ENCODE data around the gene GSTP1. TPM values are rescaled to one million over a fixed set of nuclear protein-coding genes. Genes with fewer than 3 reads are reported as not detected.

GSTP1 gene
- total and polyA plus RNA-seq, 2 donors (not counting 1 experiment from before 2014, with no cell fraction given): 360 to 642 TPM

- no peak overlapping the region for H3K9ac ChIP-seq (ENCODE audit: insufficient read depth, low read length)
- no peak for DNase-seq (ENCODE audit: low read depth in 2 of 2)
- no peak overlapping the region for H3K4me2 ChIP-seq (ENCODE audit: extremely low read depth, insufficient read depth, low read length)
- H3K9me3 ChIP-seq (ENCODE audit: control insufficient read depth, insufficient read depth, low read depth, low read length): no peaks in the 10 kb centered on the region
- TF ChIP-seq EZH2 (IDR thresholded peaks at IDR 0.05; ENCODE audit: low read length, missing control alignments): no peak
- TF ChIP-seq CTCF (conservative IDR thresholded peaks at IDR 0.05 in 1 of 2, IDR thresholded peaks at IDR 0.05 in 1 of 2; ENCODE audit: low read depth in 1 of 2, low read length in 2 of 2): no peak
- no peak overlapping the region for H3K4me3 ChIP-seq (replicated peaks in 1 of 4; ENCODE audit: control extremely low read depth in 1 of 4, insufficient read depth in 1 of 4, low read depth in 3 of 4, low read length in 4 of 4)
- H3K79me2 ChIP-seq (ENCODE audit: control insufficient read depth, insufficient read depth, low read length): no peaks in the 10 kb centered on the region
- no peaks in the 10 kb centered on the region for H3K27me3 ChIP-seq (ENCODE audit: control insufficient read depth, insufficient read depth, low read length)
- H2AFZ ChIP-seq (ENCODE audit: low read length): no peak overlapping the region
- peaks cover 3% of the 10 kb centered on the region for H3K4me1 ChIP-seq (ENCODE audit: control insufficient read depth, extremely low read depth, insufficient read depth, low read length)
- H4K20me1 ChIP-seq (ENCODE audit: control insufficient read depth, extremely low read depth, insufficient read depth, low read length): no peaks in the 10 kb centered on the region
- H3K36me3 ChIP-seq (ENCODE audit: control insufficient read depth, insufficient read depth, low read length): no peaks in the 10 kb centered on the region
- H3K27ac ChIP-seq (ENCODE audit: insufficient read depth, low read length): no peak overlapping the region
Observed at GRCh38 chr11:67633758-67634365, 50.2 kb downstream of the GSTP1 start.

GRCh38 chr11:67634366-67635230, 51.0 kb downstream of the GSTP1 start:
- TF ChIP-seq EZH2 (IDR thresholded peaks at IDR 0.05; ENCODE audit: low read length, missing control alignments) (no peak), CTCF (conservative IDR thresholded peaks at IDR 0.05 in 1 of 2, IDR thresholded peaks at IDR 0.05 in 1 of 2; ENCODE audit: low read depth in 1 of 2, low read length in 2 of 2) (no peak)
- Histone ChIP-seq H3K79me2 (ENCODE audit: control insufficient read depth, insufficient read depth, low read length) (no peaks in the 10 kb centered on the region), H4K20me1 (ENCODE audit: control insufficient read depth, extremely low read depth, insufficient read depth, low read length) (no peaks in the 10 kb centered on the region), H3K27me3 (ENCODE audit: control insufficient read depth, insufficient read depth, low read length) (no peaks in the 10 kb centered on the region), H3K27ac (ENCODE audit: insufficient read depth, low read length) (no peak overlapping the region), H3K36me3 (ENCODE audit: control insufficient read depth, insufficient read depth, low read length) (no peaks in the 10 kb centered on the region), H3K4me2 (ENCODE audit: extremely low read depth, insufficient read depth, low read length) (no peak overlapping the region), H3K4me1 (ENCODE audit: control insufficient read depth, extremely low read depth, insufficient read depth, low read length) (no peaks in the 10 kb centered on the region), H2AFZ (ENCODE audit: low read length) (no peak overlapping the region), H3K4me3 (replicated peaks in 1 of 4; ENCODE audit: control extremely low read depth in 1 of 4, insufficient read depth in 1 of 4, low read depth in 3 of 4, low read length in 4 of 4) (no peak overlapping the region), H3K9ac (ENCODE audit: insufficient read depth, low read length) (no peak overlapping the region), H3K9me3 (ENCODE audit: control insufficient read depth, insufficient read depth, low read depth, low read length) (no peaks in the 10 kb centered on the region)
- DNase-seq (ENCODE audit: low read depth in 2 of 2): no peak

GRCh38 chr11:67635231-67635521, 51.6 kb downstream of the GSTP1 start:
- Histone ChIP-seq H3K79me2 (ENCODE audit: control insufficient read depth, insufficient read depth, low read length) (no peaks in the 10 kb centered on the region), H3K4me1 (ENCODE audit: control insufficient read depth, extremely low read depth, insufficient read depth, low read length) (no peaks in the 10 kb centered on the region), H3K36me3 (ENCODE audit: control insufficient read depth, insufficient read depth, low read length) (no peaks in the 10 kb centered on the region), H3K4me3 (replicated peaks in 1 of 4; ENCODE audit: control extremely low read depth in 1 of 4, insufficient read depth in 1 of 4, low read depth in 3 of 4, low read length in 4 of 4) (no peak overlapping the region), H4K20me1 (ENCODE audit: control insufficient read depth, extremely low read depth, insufficient read depth, low read length) (no peaks in the 10 kb centered on the region), H2AFZ (ENCODE audit: low read length) (no peak overlapping the region), H3K9me3 (ENCODE audit: control insufficient read depth, insufficient read depth, low read depth, low read length) (no peaks in the 10 kb centered on the region), H3K4me2 (ENCODE audit: extremely low read depth, insufficient read depth, low read length) (no peak overlapping the region), H3K27ac (ENCODE audit: insufficient read depth, low read length) (no peak overlapping the region), H3K27me3 (ENCODE audit: control insufficient read depth, insufficient read depth, low read length) (no peaks in the 10 kb centered on the region), H3K9ac (ENCODE audit: insufficient read depth, low read length) (no peak overlapping the region)
- TF ChIP-seq EZH2 (IDR thresholded peaks at IDR 0.05; ENCODE audit: low read length, missing control alignments): no peak
- no peak for TF ChIP-seq CTCF (conservative IDR thresholded peaks at IDR 0.05 in 1 of 2, IDR thresholded peaks at IDR 0.05 in 1 of 2; ENCODE audit: low read depth in 1 of 2, low read length in 2 of 2)
- DNase-seq (ENCODE audit: low read depth in 2 of 2): no peak

Other genes starting within 250 kb of the GSTP1 start
- gene POLD4, start 230.3 kb upstream of the GSTP1 start, total RNA-seq: 28.5 and 32.4 TPM in 2 replicates
- gene POLD4, start 230.3 kb upstream of the GSTP1 start, polyA plus RNA-seq: 33.3 and 36.3 TPM in 2 replicates
- gene CLCF1, start 210.2 kb upstream of the GSTP1 start, total RNA-seq: 2.3 and 3.6 TPM in 2 replicates
- gene CLCF1, start 210.2 kb upstream of the GSTP1 start, polyA plus RNA-seq: 6.0 and 6.5 TPM in 2 replicates
- 3.8 and 6.4 TPM in 2 replicates for gene RAD9A, start 191.8 kb upstream of the GSTP1 start, total RNA-seq
- 3.5 and 5.9 TPM in 2 replicates for gene RAD9A, start 191.8 kb upstream of the GSTP1 start, polyA plus RNA-seq
- gene PPP1CA, start 182.0 kb upstream of the GSTP1 start, total RNA-seq: 90.7 and 104 TPM in 2 replicates
- 135 and 218 TPM in 2 replicates for gene PPP1CA, start 182.0 kb upstream of the GSTP1 start, polyA plus RNA-seq
- gene TBC1D10C, start 179.7 kb upstream of the GSTP1 start, total RNA-seq: not detected in 2 replicates
- 0.05 TPM in 1 of 2 replicates, not detected in the other for gene TBC1D10C, start 179.7 kb upstream of the GSTP1 start, polyA plus RNA-seq
- under 0.01 and 0.17 TPM in 2 replicates for gene CARNS1, start 168.1 kb upstream of the GSTP1 start, total RNA-seq
- 0.02 and 0.05 TPM in 2 replicates for gene CARNS1, start 168.1 kb upstream of the GSTP1 start, polyA plus RNA-seq
- 26.2 and 30.6 TPM in 2 replicates for gene RPS6KB2, start 155.3 kb upstream of the GSTP1 start, total RNA-seq
- gene RPS6KB2, start 155.3 kb upstream of the GSTP1 start, polyA plus RNA-seq: 29.0 and 34.0 TPM in 2 replicates
- gene PTPRCAP, start 146.1 kb upstream of the GSTP1 start, total RNA-seq: under 0.01 and 0.17 TPM in 2 replicates
- gene PTPRCAP, start 146.1 kb upstream of the GSTP1 start, polyA plus RNA-seq: 0.05 TPM in 1 of 2 replicates, not detected in the other
- 88.1 and 112 TPM in 2 replicates for gene CORO1B, start 140.3 kb upstream of the GSTP1 start, total RNA-seq
- gene CORO1B, start 140.3 kb upstream of the GSTP1 start, polyA plus RNA-seq: 56.3 and 65.5 TPM in 2 replicates
- not detected in 2 replicates for gene GPR152, start 131.1 kb upstream of the GSTP1 start, total RNA-seq
- gene GPR152, start 131.1 kb upstream of the GSTP1 start, polyA plus RNA-seq: not detected in 2 replicates
- not detected in 2 replicates for gene CABP4, start 128.5 kb upstream of the GSTP1 start, total RNA-seq
- not detected in 2 replicates for gene CABP4, start 128.5 kb upstream of the GSTP1 start, polyA plus RNA-seq
- gene TMEM134, start 114.6 kb upstream of the GSTP1 start, total RNA-seq: 11.2 and 17.2 TPM in 2 replicates
- 16.5 and 22.0 TPM in 2 replicates for gene TMEM134, start 114.6 kb upstream of the GSTP1 start, polyA plus RNA-seq
- gene AIP, start 100.8 kb upstream of the GSTP1 start, total RNA-seq: 117 and 128 TPM in 2 replicates
- 52.3 and 53.7 TPM in 2 replicates for gene AIP, start 100.8 kb upstream of the GSTP1 start, polyA plus RNA-seq
- 7.4 and 10.2 TPM in 2 replicates for gene PITPNM1, start 78.4 kb upstream of the GSTP1 start, total RNA-seq
- gene PITPNM1, start 78.4 kb upstream of the GSTP1 start, polyA plus RNA-seq: 4.7 TPM in 2 replicates
- 6.4 and 7.8 TPM in 2 replicates for gene CDK2AP2, start 75.7 kb upstream of the GSTP1 start, total RNA-seq
- gene CDK2AP2, start 75.7 kb upstream of the GSTP1 start, polyA plus RNA-seq: 19.0 and 30.9 TPM in 2 replicates
- not detected in 2 replicates for gene CABP2, start 60.4 kb upstream of the GSTP1 start, total RNA-seq
- not detected in 2 replicates for gene CABP2, start 60.4 kb upstream of the GSTP1 start, polyA plus RNA-seq
- 153 and 171 TPM in 2 replicates for gene NDUFV1, start 23.1 kb downstream of the GSTP1 start, total RNA-seq
- 64.9 and 77.5 TPM in 2 replicates for gene NDUFV1, start 23.1 kb downstream of the GSTP1 start, polyA plus RNA-seq
- 4.1 and 5.0 TPM in 2 replicates for gene NUDT8, start 46.1 kb downstream of the GSTP1 start, total RNA-seq
- gene NUDT8, start 46.1 kb downstream of the GSTP1 start, polyA plus RNA-seq: 0.90 and 1.6 TPM in 2 replicates
- not detected in 2 replicates for gene TBX10, start 56.0 kb downstream of the GSTP1 start, total RNA-seq
- not detected in 2 replicates for gene TBX10, start 56.0 kb downstream of the GSTP1 start, polyA plus RNA-seq
- not detected in 2 replicates for gene ACY3, start 66.9 kb downstream of the GSTP1 start, total RNA-seq
- gene ACY3, start 66.9 kb downstream of the GSTP1 start, polyA plus RNA-seq: 0.07 TPM in 1 of 2 replicates, not detected in the other
- gene ALDH3B2, start 90.8 kb downstream of the GSTP1 start, total RNA-seq: not detected in 2 replicates
- not detected in 2 replicates for gene ALDH3B2, start 90.8 kb downstream of the GSTP1 start, polyA plus RNA-seq